ENCODE results near the gene VN1R2.
"Not testable (repeated sequence)": the region's sequence is repeated elsewhere in the genome, so short reads cannot be mapped to it uniquely, and the experiment has no call there.

- not testable (repeated sequence) for TF ChIP-seq CTCF (IDR thresholded peaks at IDR 0.05; ENCODE audit: insufficient read depth, low read length, poor library complexity, severe bottlenecking); EZH2phosphoT487 (conservative IDR thresholded peaks at IDR 0.05; ENCODE audit: low read length)
Observed at GRCh38 chr19:53281947-53282346, 23.9 kb downstream of the VN1R2 start.

Data from SU-DHL-6 (cell line).